Left ventricle myocardium inferior (tissue), 1 donor: Measurements from ENCODE around the gene ATXN2L. TPM values are rescaled to one million over a fixed set of nuclear protein-coding genes. Genes with fewer than 3 reads are reported as not detected.
"Not testable (repeated sequence)": the region's sequence is repeated elsewhere in the genome, so short reads cannot be mapped to it uniquely, and the experiment has no call there.

Experiments
- DNase-seq: peaks from one replicate; pipeline ENCODE4 v3.0.0-alpha.2; 2020
- H3K27ac ChIP-seq: fragments of 200-600 bp; replicated peaks from 2 replicates; pipeline ENCODE4 v1.8.0; 2021
- H3K27me3 ChIP-seq: fragments of 200-600 bp; 2 replicates; pipeline ENCODE4 v1.8.0; 2021; ENCODE audit warnings: low read depth
- H3K36me3 ChIP-seq: fragments of 200-600 bp; 2 replicates; pipeline ENCODE4 v1.8.0; 2021
- H3K4me1 ChIP-seq: fragments of 200-600 bp; 2 replicates; pipeline ENCODE4 v1.8.0; 2021
- H3K4me3 ChIP-seq: fragments of 200-600 bp; 2 replicates; pipeline ENCODE4 v1.8.0; 2021; ENCODE audit warnings: mild to moderate bottlenecking, moderate library complexity
- H3K9me3 ChIP-seq: fragments of 200-600 bp; replicated peaks from 2 replicates; pipeline ENCODE4 v1.8.0; 2021
- CTCF ChIP-seq: fragments of 200-600 bp; IDR thresholded peaks from 2 replicates; pipeline ENCODE4 v1.8.0; 2021; ENCODE audit warnings: antibody characterized with exemption, mild to moderate bottlenecking, borderline replicate concordance
- intact Hi-C: fragments of 100-400 bp; cut with micrococcal nuclease; formaldehyde crosslinking; loops from one replicate; pipeline ENCODE4 v1.11.0; 2022
- long read RNA-seq: library from polyadenylated mRNA; unstranded; transcript quantifications from one replicate; pipeline ENCODE4 v2.0.0, GENCODE V29; 2021
- total RNA-seq: library from RNA; stranded (reverse); fragmentation: NEBNext Ultra II Directional; extraction: Animal tissue kit (Norgen Biotek cat#: 25700); gene quantifications from one replicate; pipeline ENCODE4 v1.2.1, GENCODE V29; 2021
- donor health status: DM: no; HTN: yes; CAD: no; lungs with severe emphysema.

Gene ATXN2L
- total RNA-seq = 51.2 TPM
- long read RNA-seq, full-length matches to known transcripts = 5 of 32 reads
- long read RNA-seq, partial matches to known transcripts = 14 of 32 reads
- long read RNA-seq, other reads (novel, unspliced or antisense) = 13 of 32 reads

- intact Hi-C loops = no loop called here
- Histone ChIP-seq H3K4me1 (peaks cover 40% of the 10 kb centered on the region), H3K27ac (peak within 1 kb of the TSS; percentile 99), H3K36me3 (peaks cover 25% of the 10 kb centered on the region), H3K27me3 (no peaks in the 10 kb centered on the region), H3K9me3 (no peaks in the 10 kb centered on the region), H3K4me3 (peak within 1 kb of the TSS; percentile 98)
- DNase-seq = peak; percentile 95
- TF ChIP-seq CTCF = peak; percentile 34
Observed at GRCh38 chr16:28822520-28823290, at the start of gene ATXN2L. Gene ATXN2L, plus strand, starts transcription at chr16:28822999. Its CDS starts 261 bp downstream, at chr16:28823260.

- H3K4me3 ChIP-seq, intact Hi-C loops, H3K36me3 ChIP-seq, H3K27ac ChIP-seq, H3K9me3 ChIP-seq, H3K27me3 ChIP-seq, DNase-seq, H3K4me1 ChIP-seq: not testable (repeated sequence)
Observed at GRCh38 chr16:28781697-28782096, 41.1 kb upstream of the ATXN2L start.

GRCh38 chr16:28782357-28782756, 40.4 kb upstream of the ATXN2L start:
- H3K27ac ChIP-seq, H3K4me3 ChIP-seq, H3K36me3 ChIP-seq, H3K4me1 ChIP-seq, H3K27me3 ChIP-seq, intact Hi-C loops, DNase-seq, H3K9me3 ChIP-seq: not testable (repeated sequence)

GRCh38 chr16:28802235-28803019, 20.4 kb upstream of the ATXN2L start:
- H3K9me3 ChIP-seq, H3K4me1 ChIP-seq, H3K27me3 ChIP-seq, intact Hi-C loops, H3K36me3 ChIP-seq, H3K27ac ChIP-seq: not testable (repeated sequence)
- peak; percentile 21 for DNase-seq
- TF ChIP-seq CTCF = peak; percentile 58
- peak overlapping the region; percentile 49 for H3K4me3 ChIP-seq

GRCh38 chr16:28807445-28808120, 15.2 kb upstream of the ATXN2L start:
- H3K4me1 ChIP-seq, H3K36me3 ChIP-seq, intact Hi-C loops, H3K27me3 ChIP-seq, H3K4me3 ChIP-seq, H3K27ac ChIP-seq, DNase-seq, H3K9me3 ChIP-seq: not testable (repeated sequence)

- Histone ChIP-seq H3K27ac (no peak overlapping the region), H3K36me3 (no peaks in the 10 kb centered on the region), H3K9me3 (no peaks in the 10 kb centered on the region), H3K4me3 (no peak overlapping the region), H3K4me1 (peaks cover 26% of the 10 kb centered on the region), H3K27me3 (no peaks in the 10 kb centered on the region)
- intact Hi-C loops = no loop called here
- DNase-seq = no peak
- no peak for TF ChIP-seq CTCF
Observed at GRCh38 chr16:28820016-28820415, 2.8 kb upstream of the ATXN2L start.

GRCh38 chr16:28820546-28820945, 2.3 kb upstream of the ATXN2L start:
- H3K4me1 ChIP-seq = peaks cover 31% of the 10 kb centered on the region
- H3K36me3 ChIP-seq, H3K4me3 ChIP-seq, H3K9me3 ChIP-seq, DNase-seq, H3K27ac ChIP-seq, intact Hi-C loops, H3K27me3 ChIP-seq: not testable (repeated sequence)
